PC-3 (cell line): ENCODE measurements around the gene CNR1. TPM values are rescaled to one million over a fixed set of nuclear protein-coding genes. Genes with fewer than 3 reads are reported as not detected.

Source experiments
- ATAC-seq: fragments of 200-7000 bp; cut with Tn5 transposase; 2 replicates; pipeline ENCODE4 v1.9.1; 2020; ENCODE audit warnings: mild to moderate bottlenecking, moderate library complexity
- BruUV-seq: library from RNA; stranded (reverse); fragments of 400-500 nt; replicated peaks from 2 replicates; lab custom pipeline; 2021; lab: Mats Ljungman, UMichigan
- CTCF ChIA-PET: fragments of 300-600 bp; sonication (Branson Sonifier 250); formaldehyde crosslinking; loops from one replicate; lab custom pipeline; 2022; ENCODE audit warnings: antibody characterized with exemption; lab: Charles Lee
- POLR2A ChIA-PET: fragments of 300-600 bp; sonication (Branson Sonifier 250); formaldehyde crosslinking; loops from one replicate; lab custom pipeline; 2022; ENCODE audit warnings: antibody characterized with exemption; ENCODE audit not compliant: unreplicated experiment; lab: Charles Lee
- DNase-seq: peaks from one replicate; pipeline ENCODE4 v3.0.0-alpha.2; 2015
- H2AFZ ChIP-seq: fragments of 300-600 bp; sonication (generic); 2 replicates; pipeline ENCODE4 v1.6.0; 2016; ENCODE audit warnings: antibody characterized with exemption, low read length
- H3F3A ChIP-seq: fragments of 300-600 bp; sonication (generic); one replicate; pipeline ENCODE4 v1.6.0; 2017; ENCODE audit warnings: antibody characterized with exemption, low read length, control low read depth, mild to moderate bottlenecking; ENCODE audit not compliant: unreplicated experiment
- H3K27ac ChIP-seq: fragments of 300-600 bp; sonication (generic); 2 replicates; pipeline ENCODE4 v1.5.1; 2016; ENCODE audit warnings: mild to moderate bottlenecking, low read length
- H3K27me3 ChIP-seq: fragments of 300-600 bp; sonication (generic); 2 replicates; pipeline ENCODE4 v1.6.1; 2016; ENCODE audit warnings: low read length, mixed read lengths
- H3K36me3 ChIP-seq: fragments of 300-600 bp; sonication (generic); 2 replicates; pipeline ENCODE4 v1.6.1; 2016; ENCODE audit warnings: low read depth, mixed run types, low read length, mixed read lengths
- H3K4me1 ChIP-seq: fragments of 300-600 bp; sonication (generic); 2 replicates; pipeline ENCODE4 v1.5.1; 2016; ENCODE audit warnings: low read length; ENCODE audit not compliant: insufficient read depth
- H3K4me2 ChIP-seq: fragments of 300-600 bp; sonication (generic); 2 replicates; pipeline ENCODE4 v1.6.0; 2016; ENCODE audit warnings: low read length
- H3K4me3 ChIP-seq: fragments of 300-600 bp; sonication (generic); 2 replicates; pipeline ENCODE4 v1.5.1; 2016; ENCODE audit warnings: mild to moderate bottlenecking, low read length, mixed read lengths
- H3K79me2 ChIP-seq: fragments of 300-600 bp; sonication (generic); 2 replicates; pipeline ENCODE4 v1.6.1; 2017; ENCODE audit warnings: low read length, mixed read lengths
- H3K9ac ChIP-seq: fragments of 300-600 bp; sonication (generic); 2 replicates; pipeline ENCODE4 v1.6.0; 2016; ENCODE audit warnings: mild to moderate bottlenecking, low read length
- H3K9me2 ChIP-seq: fragments of 300-600 bp; sonication (generic); replicated peaks from 2 replicates; pipeline ENCODE4 v1.6.1; 2016; ENCODE audit warnings: mixed run types, low read length, mixed read lengths
- H3K9me3 ChIP-seq: fragments of 300-600 bp; sonication (generic); 2 replicates; pipeline ENCODE4 v1.6.1; 2016; ENCODE audit warnings: low read length, mixed read lengths
- H4K20me1 ChIP-seq: fragments of 300-600 bp; sonication (generic); 2 replicates; pipeline ENCODE4 v1.6.1; 2016; ENCODE audit warnings: low read length, mixed read lengths
- EZH2 ChIP-seq: fragments of 300-600 bp; sonication (generic); IDR thresholded peaks from one replicate; pipeline ENCODE4 v1.6.1; 2017; ENCODE audit warnings: antibody characterized with exemption, mild to moderate bottlenecking, low read length; ENCODE audit not compliant: unreplicated experiment
- EZH2phosphoT487 ChIP-seq: fragments of 300-600 bp; sonication (generic); IDR thresholded peaks from 2 replicates; pipeline ENCODE4 v1.6.1; 2018; ENCODE audit warnings: mild to moderate bottlenecking, antibody characterized with exemption, low read length, borderline replicate concordance
- intact Hi-C: fragments of 100-400 bp; cut with micrococcal nuclease; formaldehyde crosslinking; loops from 2 replicates; pipeline ENCODE4 v1.9.0; 2023
- total RNA-seq: library from RNA; depleted of rRNA; stranded (reverse); fragments of >200 nt; gene quantifications from 2 replicates; pipeline ENCODE4 v1.2.3, GENCODE V29; 2014; rRNA removed
- TF ChIP-seq, protein P1 (sequence below): fragments of 300-600 bp; sonication (generic); conservative IDR thresholded peaks from 2 replicates; pipeline ENCODE4 v1.5.1; 2017; ENCODE audit warnings: antibody characterized with exemption, low read depth, mild to moderate bottlenecking, low read length

The CNR1 gene
- total RNA-seq, 1 experiment from 2014 or later: not detected

GRCh38 chr6:88107241-88107640 lies 58.9 kb downstream of the CNR1 start:
- no peak overlapping the region for H3K27ac ChIP-seq
- no peaks in the 10 kb centered on the region for H3K27me3 ChIP-seq
- ATAC-seq (no peak), DNase-seq (no peak)
- no peaks in the 10 kb centered on the region for H3K36me3 ChIP-seq
- H3K9me2 ChIP-seq: no peaks in the 10 kb centered on the region
- no peaks in the 10 kb centered on the region for H3F3A ChIP-seq
- no peaks in the 10 kb centered on the region for H3K4me1 ChIP-seq
- BruUV-seq: no TSS peak
- TF ChIP-seq, protein P1, sequence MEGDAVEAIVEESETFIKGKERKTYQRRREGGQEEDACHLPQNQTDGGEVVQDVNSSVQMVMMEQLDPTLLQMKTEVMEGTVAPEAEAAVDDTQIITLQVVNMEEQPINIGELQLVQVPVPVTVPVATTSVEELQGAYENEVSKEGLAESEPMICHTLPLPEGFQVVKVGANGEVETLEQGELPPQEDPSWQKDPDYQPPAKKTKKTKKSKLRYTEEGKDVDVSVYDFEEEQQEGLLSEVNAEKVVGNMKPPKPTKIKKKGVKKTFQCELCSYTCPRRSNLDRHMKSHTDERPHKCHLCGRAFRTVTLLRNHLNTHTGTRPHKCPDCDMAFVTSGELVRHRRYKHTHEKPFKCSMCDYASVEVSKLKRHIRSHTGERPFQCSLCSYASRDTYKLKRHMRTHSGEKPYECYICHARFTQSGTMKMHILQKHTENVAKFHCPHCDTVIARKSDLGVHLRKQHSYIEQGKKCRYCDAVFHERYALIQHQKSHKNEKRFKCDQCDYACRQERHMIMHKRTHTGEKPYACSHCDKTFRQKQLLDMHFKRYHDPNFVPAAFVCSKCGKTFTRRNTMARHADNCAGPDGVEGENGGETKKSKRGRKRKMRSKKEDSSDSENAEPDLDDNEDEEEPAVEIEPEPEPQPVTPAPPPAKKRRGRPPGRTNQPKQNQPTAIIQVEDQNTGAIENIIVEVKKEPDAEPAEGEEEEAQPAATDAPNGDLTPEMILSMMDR: no peak
- TF ChIP-seq EZH2: no peak
- TF ChIP-seq EZH2phosphoT487: no peak
- ChIA-PET POLR2A (no interaction called here), CTCF (no interaction called here)
- no peaks in the 10 kb centered on the region for H3K79me2 ChIP-seq
- H2AFZ ChIP-seq: no peak overlapping the region
- intact Hi-C loops: no loop called here
- no peaks in the 10 kb centered on the region for H4K20me1 ChIP-seq
- no peaks in the 10 kb centered on the region for H3K9me3 ChIP-seq
- H3K4me2 ChIP-seq: no peak overlapping the region
- no peak overlapping the region for H3K9ac ChIP-seq
- no peak overlapping the region for H3K4me3 ChIP-seq

- DNase-seq: peak; percentile 7
- ChIA-PET CTCF (no interaction called here), POLR2A (no interaction called here)
- Histone ChIP-seq H3K79me2 (no peaks in the 10 kb centered on the region), H2AFZ (no peak overlapping the region), H3K36me3 (no peaks in the 10 kb centered on the region), H3K9me3 (no peaks in the 10 kb centered on the region), H3K9me2 (no peaks in the 10 kb centered on the region), H3F3A (no peaks in the 10 kb centered on the region), H3K27ac (no peak overlapping the region), H3K4me3 (no peak overlapping the region), H3K27me3 (peaks cover 7% of the 10 kb centered on the region), H3K4me2 (no peak overlapping the region), H4K20me1 (no peaks in the 10 kb centered on the region), H3K4me1 (no peaks in the 10 kb centered on the region), H3K9ac (no peak overlapping the region)
- no peak for ATAC-seq
- intact Hi-C loops: no loop called here
- BruUV-seq: no TSS peak
- TF ChIP-seq EZH2phosphoT487 (no peak), EZH2 (no peak)
- TF ChIP-seq, protein P1: no peak
These were observed 60.3 kb downstream of the CNR1 start for GRCh38 chr6:88105741-88106340.

Other genes starting within 250 kb of the CNR1 start
- gene SPACA1, start 118.5 kb downstream of the CNR1 start, total RNA-seq: not detected in 2 replicates